ENCODE measurements around the gene ZNF646. TPM values are rescaled to one million over a fixed set of nuclear protein-coding genes. Genes with fewer than 3 reads are reported as not detected.

The ZNF646 gene
- total RNA-seq, 1 donor from 2014 or later, result 10.6 TPM

DNA sequence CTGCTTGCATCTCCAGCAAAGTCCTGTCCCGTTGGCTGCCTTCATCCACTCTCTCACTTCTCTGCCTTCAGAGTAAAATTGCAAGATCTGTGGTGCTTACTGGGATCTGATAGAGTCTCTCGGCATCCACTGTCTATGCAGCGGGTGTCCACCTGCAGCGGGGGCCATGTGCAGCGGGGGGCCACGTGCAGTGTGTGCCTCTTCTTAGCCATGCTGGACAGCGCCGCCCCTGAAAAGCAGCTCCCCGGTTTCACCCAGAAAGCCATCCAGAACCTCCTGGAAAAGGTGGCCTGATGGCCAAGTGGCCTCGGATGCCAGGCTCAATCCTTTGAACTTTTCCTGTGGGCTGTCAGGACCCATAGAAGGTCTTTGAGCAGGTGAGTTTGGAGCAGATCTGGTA is 31.4 kb upstream of the ZNF646 start:
- TF ChIP-seq POLR2A (IDR thresholded peaks at IDR 0.05), result no peak
- TF ChIP-seq, protein P1, sequence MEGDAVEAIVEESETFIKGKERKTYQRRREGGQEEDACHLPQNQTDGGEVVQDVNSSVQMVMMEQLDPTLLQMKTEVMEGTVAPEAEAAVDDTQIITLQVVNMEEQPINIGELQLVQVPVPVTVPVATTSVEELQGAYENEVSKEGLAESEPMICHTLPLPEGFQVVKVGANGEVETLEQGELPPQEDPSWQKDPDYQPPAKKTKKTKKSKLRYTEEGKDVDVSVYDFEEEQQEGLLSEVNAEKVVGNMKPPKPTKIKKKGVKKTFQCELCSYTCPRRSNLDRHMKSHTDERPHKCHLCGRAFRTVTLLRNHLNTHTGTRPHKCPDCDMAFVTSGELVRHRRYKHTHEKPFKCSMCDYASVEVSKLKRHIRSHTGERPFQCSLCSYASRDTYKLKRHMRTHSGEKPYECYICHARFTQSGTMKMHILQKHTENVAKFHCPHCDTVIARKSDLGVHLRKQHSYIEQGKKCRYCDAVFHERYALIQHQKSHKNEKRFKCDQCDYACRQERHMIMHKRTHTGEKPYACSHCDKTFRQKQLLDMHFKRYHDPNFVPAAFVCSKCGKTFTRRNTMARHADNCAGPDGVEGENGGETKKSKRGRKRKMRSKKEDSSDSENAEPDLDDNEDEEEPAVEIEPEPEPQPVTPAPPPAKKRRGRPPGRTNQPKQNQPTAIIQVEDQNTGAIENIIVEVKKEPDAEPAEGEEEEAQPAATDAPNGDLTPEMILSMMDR (IDR thresholded peaks at IDR 0.05), result no peak
- no peaks in the 10 kb centered on the region for H3K9me3 ChIP-seq
- H3K27me3 ChIP-seq, result no peaks in the 10 kb centered on the region
- no peaks in the 10 kb centered on the region for H3K4me1 ChIP-seq
- H3K27ac ChIP-seq, result no peak overlapping the region
- no peak for DNase-seq (ENCODE audit: extremely low spot score in 2 of 2)
- peaks cover 0 to 24% of the 10 kb centered on the region in 2 donors for H3K36me3 ChIP-seq
- H3K4me3 ChIP-seq, result no peak overlapping the region
- intact Hi-C loops (cut with DNase I), result no loop called here

DNA sequence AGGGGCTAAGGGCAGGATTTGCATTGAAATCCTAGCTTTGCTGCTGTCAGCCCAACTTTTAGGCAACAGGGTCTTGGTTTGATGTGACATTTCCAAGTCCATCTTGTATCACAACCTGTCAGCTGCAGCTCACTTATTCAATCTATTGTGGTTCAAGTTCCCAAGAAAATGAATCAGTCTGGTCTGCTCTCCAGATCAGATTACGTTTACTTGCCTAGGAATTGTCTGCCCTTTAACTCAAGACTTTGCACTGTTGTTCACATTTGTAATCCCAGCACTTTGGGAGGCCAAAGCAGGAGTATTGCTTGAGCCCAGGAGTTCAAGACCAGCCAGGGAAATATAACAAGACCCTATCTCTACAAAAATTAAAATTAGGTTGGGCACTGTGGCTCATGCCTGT is 30.9 kb upstream of the ZNF646 start:
- Histone ChIP-seq H3K9me3 (no peaks in the 10 kb centered on the region), H3K4me3 (no peak overlapping the region), H3K4me1 (no peaks in the 10 kb centered on the region), H3K27me3 (no peaks in the 10 kb centered on the region), H3K36me3 (peaks cover 0 to 19% of the 10 kb centered on the region in 2 donors), H3K27ac (no peak overlapping the region)
- no peak for DNase-seq (ENCODE audit: extremely low spot score in 2 of 2)
- TF ChIP-seq POLR2AphosphoS5 (IDR thresholded peaks at IDR 0.05; ENCODE audit: insufficient read depth in 1 of 2, low read depth in 1 of 2) (no peak), POLR2A (IDR thresholded peaks at IDR 0.05) (no peak)
- TF ChIP-seq, protein P1 (IDR thresholded peaks at IDR 0.05), result no peak
- intact Hi-C loops (cut with DNase I), result no loop called here

DNA sequence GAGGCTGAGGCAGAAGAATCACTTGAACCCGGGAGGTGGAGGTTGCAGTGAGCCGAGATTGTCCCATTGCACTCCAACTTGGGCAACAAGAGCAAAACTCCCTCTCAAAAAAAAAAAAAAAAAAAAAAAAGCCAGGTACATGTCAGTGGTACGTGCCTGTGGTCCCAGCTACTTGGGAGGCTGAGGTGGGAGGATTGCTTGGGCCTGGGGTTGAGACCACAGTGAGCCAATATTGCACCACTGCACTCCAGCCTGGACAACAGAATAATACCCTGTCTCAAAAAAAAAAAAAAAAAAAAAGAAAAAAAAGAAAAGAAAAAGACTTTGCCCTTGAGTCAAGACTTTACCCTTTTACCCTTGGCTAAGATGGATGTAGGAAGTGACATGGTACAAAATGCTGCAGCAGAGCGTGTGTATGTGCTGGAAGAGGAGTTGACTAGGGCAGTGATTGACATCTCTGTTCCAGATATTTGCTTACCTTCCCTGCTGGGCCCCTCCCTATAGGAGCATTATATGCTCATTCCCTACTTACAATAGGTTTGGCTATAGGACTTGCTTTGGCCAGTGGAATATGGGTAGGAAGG is 30.2 kb upstream of the ZNF646 start:
- Histone ChIP-seq H3K27ac (no peak overlapping the region), H3K36me3 (peaks cover 0 to 13% of the 10 kb centered on the region in 2 donors), H3K4me1 (no peaks in the 10 kb centered on the region), H3K4me3 (no peak overlapping the region), H3K27me3 (no peaks in the 10 kb centered on the region), H3K9me3 (no peaks in the 10 kb centered on the region)
- TF ChIP-seq, protein P1 (IDR thresholded peaks at IDR 0.05), result no peak
- TF ChIP-seq POLR2AphosphoS5 (IDR thresholded peaks at IDR 0.05; ENCODE audit: insufficient read depth in 1 of 2, low read depth in 1 of 2) (no peak), POLR2A (IDR thresholded peaks at IDR 0.05) (no peak)
- intact Hi-C loops (cut with DNase I), result no loop called here
- no peak for DNase-seq (ENCODE audit: extremely low spot score in 2 of 2)

DNA sequence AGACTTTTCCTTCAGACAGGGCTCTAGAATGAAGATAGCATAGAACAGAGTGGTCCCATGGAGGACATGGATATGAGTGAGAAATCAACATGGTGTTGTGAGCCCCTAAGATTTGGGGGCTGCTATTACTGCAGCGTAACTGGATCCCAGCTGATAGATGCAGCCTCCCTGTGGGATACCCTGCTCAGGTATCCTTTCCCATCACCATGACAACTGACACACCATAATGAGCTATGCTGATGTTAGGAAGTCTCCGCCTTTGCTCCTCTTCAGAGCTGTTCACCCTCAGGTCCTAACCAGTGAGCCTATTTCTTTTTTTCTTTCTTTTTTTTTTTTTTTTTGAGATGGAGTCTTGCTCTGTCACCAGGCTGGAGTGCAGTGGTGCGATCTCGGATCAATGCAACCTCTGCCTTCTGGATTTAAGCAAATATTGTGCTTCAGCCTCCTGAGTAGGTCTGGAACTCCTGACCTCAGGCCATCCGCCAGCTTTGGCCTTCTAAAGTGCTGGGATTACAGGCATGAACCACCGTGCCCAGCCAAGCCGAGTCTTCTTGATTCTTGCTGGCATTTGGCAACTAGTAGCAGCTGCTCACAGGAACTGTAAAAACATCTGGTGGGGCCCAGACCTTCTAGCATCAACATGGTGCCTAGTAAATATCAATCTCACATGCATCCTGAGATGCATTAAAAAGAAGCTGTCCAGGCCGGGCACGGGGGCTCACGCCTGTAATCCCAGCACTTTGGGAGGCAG is 23.8 kb upstream of the ZNF646 start:
- no peak for DNase-seq (ENCODE audit: extremely low spot score in 2 of 2)
- no peaks in the 10 kb centered on the region for H3K36me3 ChIP-seq
- intact Hi-C loops (cut with DNase I), result no loop called here
- TF ChIP-seq POLR2AphosphoS5 (IDR thresholded peaks at IDR 0.05; ENCODE audit: insufficient read depth in 1 of 2, low read depth in 1 of 2), result no peak
- no peak for TF ChIP-seq POLR2A (IDR thresholded peaks at IDR 0.05)
- TF ChIP-seq, protein P1 (IDR thresholded peaks at IDR 0.05), result no peak
- H3K27me3 ChIP-seq, result no peaks in the 10 kb centered on the region
- no peaks in the 10 kb centered on the region for H3K9me3 ChIP-seq
- H3K4me1 ChIP-seq, result peaks cover 8% of the 10 kb centered on the region
- no peak overlapping the region for H3K4me3 ChIP-seq
- no peak overlapping the region for H3K27ac ChIP-seq

DNA sequence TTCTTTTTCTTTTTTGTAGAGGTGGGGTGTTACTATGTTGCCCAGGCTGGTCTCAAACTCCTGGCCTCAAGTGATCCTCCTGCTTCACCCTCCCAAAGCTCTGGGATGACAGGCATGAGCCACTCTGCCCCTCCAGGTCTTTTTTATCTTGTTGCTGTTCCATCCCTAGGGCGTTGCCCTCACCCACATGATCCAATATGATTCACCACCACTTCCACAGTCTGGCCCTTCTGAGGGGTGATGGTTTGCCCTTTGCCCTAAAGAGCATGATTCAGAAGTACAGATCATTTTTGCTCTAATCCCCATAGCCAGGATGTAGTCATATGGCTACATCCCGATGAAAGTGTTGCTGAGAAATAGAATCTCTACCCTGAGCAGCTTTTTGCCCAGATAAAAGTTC is 22.1 kb upstream of the ZNF646 start:
- no peaks in the 10 kb centered on the region for H3K27me3 ChIP-seq
- no peak overlapping the region for H3K4me3 ChIP-seq
- H3K27ac ChIP-seq, result no peak overlapping the region
- TF ChIP-seq POLR2A (IDR thresholded peaks at IDR 0.05) (no peak), POLR2AphosphoS5 (IDR thresholded peaks at IDR 0.05; ENCODE audit: insufficient read depth in 1 of 2, low read depth in 1 of 2) (no peak)
- TF ChIP-seq, protein P1 (IDR thresholded peaks at IDR 0.05), result no peak
- no peak for DNase-seq (ENCODE audit: extremely low spot score in 2 of 2)
- intact Hi-C loops (cut with DNase I), result no loop called here
- H3K9me3 ChIP-seq, result no peaks in the 10 kb centered on the region
- no peaks in the 10 kb centered on the region for H3K36me3 ChIP-seq
- H3K4me1 ChIP-seq, result peaks cover 8% of the 10 kb centered on the region

Measured in vagina (tissue), 2 donors.